Occipital lobe (tissue), 2 donors: ENCODE results near the gene RAB2B. TPM values are rescaled to one million over a fixed set of nuclear protein-coding genes. Genes with fewer than 3 reads are reported as not detected.
A peak's percentile ranks its signal among the peaks of the same experiment; 100 is the strongest.
"Not testable (repeated sequence)": the region's sequence is repeated elsewhere in the genome, so short reads cannot be mapped to it uniquely, and the experiment has no call there.

Source experiments
- DNase-seq: peaks from one replicate; lab custom pipeline; 2025; lab: John Stamatoyannopoulos, UW
- total RNA-seq: library from RNA; depleted of rRNA; stranded (reverse); fragments of >200 nt; gene quantifications from one replicate; pipeline ENCODE4 v1.2.3, GENCODE V29; 2014

RAB2B gene
- total RNA-seq, 1 donor from 2014 or later: 48.0 TPM

DNA sequence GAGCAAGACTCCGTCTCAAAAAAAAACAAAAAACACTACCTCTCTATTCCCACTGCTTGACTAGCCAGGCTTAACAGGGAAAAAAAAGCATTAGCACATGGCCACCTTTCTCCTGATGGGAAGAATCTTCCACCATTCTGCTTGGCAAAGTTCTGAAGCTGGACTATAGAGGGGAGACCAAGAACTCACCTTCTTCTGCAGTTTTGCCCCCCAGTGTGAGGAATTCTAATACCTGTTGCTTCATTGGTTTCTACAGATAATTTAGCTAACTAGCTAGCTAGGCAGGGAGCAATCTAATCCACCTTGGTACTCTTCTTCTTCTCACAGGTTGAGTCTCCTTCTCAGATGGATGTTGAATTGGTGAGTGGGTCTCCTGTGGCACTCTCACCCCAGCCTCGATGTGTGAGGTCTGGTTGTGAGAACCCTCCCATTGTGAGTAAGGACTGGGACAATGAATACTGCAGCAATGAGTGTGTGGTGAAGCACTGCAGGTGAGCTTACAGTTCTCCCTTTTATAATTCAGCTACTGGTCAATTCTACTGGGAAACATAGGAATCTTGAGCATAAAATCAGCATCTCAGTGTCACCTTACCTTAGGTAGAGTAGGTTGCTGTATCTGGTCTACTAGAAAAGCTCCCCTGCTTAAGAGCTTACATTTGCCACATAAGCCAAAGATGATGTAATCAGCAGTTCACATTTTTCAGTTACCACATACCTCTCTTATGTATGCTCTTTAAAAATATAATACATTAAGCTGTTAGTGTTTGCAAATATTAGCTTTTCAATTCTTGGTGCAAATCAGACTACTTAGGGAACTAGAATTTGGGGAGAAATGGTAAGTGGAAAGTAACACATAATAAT lies 18.4 kb upstream of the RAB2B start:
- no peak for DNase-seq

DNA sequence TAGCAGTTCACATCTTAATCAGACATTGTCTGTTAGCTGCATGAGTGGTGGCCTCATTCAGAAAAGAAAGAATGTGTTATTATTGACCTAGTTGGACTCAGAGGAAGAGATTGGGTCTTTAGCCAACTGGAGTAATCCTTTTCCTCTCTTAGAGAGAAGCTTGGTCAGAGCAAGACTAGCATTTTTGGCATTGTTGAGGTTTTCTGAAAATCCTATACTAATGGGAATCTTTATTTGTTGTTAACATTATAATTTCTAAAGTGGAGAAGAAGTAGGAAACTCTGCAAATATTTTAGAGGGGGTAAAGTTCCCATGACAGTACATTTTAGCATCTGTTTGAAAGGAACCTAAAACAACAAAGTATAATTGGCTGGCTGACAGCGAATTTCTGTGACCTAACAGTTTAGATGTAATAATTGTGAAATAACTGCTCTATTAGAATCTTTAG lies 9.9 kb upstream of the RAB2B start:
- no peak for DNase-seq

DNA sequence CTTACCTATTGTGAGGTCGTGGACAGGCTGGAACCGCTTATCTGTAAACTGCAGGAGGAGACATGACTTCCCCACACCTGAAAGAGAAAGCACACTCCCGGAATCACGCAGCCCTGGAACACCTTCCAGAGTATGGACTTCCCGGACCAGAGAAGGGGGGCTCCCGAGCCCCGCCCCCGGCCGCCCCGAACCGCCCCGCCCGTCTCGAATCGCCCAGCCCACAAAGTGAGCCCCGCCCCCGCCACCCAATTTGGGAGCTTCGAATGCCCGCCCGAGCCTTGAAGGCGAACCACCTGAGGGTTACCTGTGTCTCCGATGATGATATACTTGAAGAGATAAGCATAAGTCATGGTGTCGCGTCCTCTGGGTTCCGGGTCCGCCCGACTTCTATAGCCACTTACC lies 235 bp downstream of the RAB2B start:
- peak; percentile 89 for DNase-seq

DNA sequence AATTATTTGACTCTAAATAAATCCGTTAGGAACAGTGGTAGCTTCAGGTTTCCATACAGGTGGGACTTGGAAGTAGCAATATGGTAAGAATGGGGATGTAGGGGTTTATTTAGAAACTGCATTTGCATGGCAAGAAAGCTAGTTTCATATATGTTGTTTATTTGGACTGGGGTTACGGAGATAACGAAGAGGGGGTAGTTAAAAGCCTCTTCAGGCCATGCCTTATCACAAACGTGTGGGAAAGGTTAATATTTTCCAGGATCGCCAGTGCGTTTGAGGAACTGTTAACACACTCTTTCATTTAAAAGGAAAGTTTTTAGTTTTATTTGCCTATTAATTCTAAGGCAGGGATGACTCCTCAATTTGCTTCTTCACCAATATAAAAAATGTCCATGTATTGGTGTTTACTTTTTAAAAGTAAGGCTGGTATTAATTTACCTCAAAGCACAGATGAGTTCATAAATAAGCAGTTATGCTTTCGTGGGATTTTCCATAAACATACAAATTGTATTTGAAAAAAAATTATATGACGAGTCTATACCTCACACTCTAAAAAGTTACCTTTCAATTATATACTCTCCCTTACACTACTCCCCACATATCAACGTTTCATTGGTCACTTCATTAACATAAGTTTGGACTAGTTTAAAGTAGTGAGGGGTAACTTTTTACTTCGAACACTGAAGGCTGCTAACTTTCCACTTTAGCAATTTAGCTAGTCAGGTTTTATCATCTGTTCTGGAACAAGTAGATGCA lies 814 bp downstream of the RAB2B start:
- DNase-seq: no peak

DNA sequence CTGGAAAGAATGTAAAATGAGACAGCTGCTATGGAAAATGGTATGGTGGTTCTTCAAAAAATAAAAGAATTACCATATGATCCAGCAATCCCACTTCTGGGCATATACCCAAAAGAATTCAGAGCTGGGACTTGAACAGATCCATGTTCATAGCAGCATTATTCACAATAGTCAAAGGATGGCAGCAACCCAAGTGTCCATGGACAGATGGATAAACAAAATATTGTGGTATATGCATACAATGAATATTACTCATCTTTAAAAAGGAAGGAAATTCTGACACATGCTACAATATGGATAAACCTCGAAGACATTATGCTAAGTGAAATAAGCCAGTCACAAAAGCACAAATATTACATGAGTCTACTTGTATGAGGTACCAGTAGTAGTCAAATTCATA lies 9.1 kb downstream of the RAB2B start:
- no peak for DNase-seq

DNA sequence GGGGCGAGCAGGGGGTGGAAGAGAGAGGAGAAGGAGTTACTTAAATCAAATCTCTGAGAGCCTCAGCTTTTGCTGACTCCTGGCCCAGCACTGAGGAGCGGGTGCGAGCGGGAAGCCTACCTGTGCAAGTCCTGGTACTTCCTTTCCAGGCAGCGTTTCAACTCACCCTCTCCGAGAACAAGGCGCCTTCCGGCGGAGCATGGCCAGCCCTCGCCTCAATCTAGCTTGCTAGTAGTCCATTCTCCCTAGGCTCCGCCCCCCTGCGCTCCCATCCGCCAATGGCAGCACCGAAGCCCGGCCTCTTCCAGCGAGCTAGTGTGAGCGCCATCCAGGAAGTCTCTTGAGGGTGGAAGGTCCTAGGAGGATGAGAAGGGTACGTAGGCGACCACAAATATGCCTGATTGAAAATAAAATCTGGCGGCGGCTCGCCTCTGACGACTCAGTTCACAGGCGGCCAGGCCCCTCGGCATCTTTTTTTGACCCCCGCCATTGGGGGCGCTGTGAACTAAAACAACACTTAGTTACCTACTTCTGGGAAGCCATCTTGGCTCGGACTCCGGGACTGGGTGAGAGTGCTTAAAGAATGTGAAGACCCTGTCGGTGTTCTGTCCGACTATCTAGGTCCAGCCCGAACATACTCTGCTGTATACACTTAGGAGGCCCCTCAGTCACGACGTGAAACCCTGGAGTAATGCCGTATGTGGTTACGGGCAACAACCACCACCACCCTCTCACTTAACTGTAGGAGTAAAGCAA lies 20.7 kb downstream of the RAB2B start, which contains the start of gene CHD8:
Gene CHD8 (minus strand): TSS at position 212 of the 756 bp plus-strand sequence. CDS start 24,480 bp downstream, outside the sequence.
- peak; percentile 100 for DNase-seq

DNA sequence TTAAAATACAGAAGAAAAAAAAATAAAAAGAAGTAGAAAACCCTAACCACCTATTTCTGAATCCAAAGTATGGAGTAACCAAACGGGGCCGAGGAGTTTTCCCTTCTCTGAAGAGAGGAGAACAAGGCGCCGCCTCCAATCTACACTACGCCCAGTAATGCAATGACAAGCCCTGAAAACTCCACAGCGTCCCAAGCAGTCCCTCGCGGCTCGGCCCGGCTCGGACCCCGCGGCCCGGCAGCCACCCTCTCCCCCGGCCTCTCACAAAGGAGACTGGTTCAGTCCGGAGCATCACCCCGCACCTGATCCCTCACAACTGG lies 21.2 kb downstream of the RAB2B start:
- no peak for DNase-seq

DNA sequence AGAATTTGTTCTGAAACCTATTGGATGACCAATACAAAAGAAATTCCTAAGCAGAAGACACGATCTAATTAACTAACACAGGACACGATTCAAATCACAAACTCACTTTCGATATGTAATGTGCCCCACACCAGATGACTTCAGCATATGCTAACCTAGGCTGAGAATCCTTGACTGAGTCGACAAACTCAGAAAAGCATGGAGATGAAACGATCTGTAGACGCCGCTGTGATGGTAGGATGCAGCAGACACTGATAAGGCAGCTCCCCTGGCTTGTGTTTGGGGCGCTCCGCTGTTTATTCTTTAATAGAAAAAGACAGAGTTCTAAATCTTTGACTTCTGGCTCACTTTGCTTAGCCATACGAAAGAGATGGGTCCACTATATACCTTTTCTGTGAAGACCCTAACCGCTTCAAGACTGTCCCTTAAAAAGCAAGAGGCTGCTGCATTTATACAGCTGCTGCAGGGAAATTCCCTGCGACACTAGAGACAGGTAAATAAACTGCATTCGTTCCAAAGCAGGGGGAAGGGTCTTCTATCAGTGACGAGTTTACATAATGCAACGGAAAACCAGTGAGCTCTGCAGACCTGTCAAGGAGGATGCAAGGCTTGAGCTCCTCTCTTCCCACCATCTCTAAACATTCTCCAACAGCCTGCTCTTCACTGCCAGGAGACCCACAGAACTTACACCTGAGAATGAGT lies 21.8 kb downstream of the RAB2B start:
- no peak for DNase-seq

DNA sequence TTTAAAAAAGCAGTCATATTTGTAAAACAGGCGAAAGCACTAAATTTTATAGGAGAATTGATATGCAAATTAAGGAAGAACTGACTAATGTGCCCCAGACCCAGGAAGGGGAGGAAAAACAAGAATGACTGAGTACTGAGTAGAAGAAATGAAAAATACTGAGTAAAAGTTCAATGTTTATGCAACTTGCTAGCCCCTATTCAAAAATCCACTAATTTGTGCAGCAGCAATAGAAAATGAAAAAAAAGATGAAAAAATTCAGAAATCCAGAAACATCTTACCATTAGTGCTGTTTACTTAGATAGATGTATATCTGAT lies 26.9 kb downstream of the RAB2B start:
- DNase-seq: no peak

DNA sequence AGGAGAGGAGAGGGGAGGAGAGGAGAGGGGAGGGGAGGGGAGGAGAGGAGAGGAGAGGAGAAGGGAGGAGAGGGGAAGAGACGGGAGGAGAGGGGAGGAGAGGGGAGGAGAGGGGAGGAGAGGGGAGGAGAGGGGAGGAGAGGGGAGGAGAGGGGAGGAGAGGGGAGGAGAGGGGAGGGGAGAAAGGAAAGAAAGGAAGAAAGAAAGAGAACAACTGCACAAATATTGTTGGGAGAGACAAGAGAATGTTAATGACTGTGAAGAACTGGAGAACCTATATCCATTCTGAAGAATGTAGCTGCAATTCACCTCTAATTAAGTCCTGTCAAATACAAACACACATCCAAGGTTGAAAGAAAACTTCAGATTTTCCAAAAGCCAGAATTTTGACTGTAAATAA lies 34.1 kb downstream of the RAB2B start:
- DNase-seq: not testable (repeated sequence)

DNA sequence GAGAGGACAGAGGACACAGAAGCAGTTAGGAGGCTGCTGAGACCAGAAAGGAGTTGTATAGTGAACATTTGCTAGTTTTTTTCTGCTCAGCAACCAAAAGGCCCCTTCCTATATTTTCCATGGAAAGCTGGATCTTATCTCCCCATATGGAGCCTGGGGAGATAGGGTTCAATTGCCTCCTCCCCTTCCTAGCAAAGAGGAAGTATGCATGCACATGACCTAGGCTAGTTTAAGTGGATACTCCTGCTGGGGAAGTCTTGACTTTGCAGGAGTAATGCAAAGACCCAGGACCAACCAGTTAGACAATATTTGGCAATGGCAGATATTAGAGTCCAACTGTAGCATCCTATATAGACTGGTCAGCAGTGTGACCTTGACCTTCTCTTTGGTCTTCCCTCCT lies 35.9 kb downstream of the RAB2B start:
- no peak for DNase-seq

DNA sequence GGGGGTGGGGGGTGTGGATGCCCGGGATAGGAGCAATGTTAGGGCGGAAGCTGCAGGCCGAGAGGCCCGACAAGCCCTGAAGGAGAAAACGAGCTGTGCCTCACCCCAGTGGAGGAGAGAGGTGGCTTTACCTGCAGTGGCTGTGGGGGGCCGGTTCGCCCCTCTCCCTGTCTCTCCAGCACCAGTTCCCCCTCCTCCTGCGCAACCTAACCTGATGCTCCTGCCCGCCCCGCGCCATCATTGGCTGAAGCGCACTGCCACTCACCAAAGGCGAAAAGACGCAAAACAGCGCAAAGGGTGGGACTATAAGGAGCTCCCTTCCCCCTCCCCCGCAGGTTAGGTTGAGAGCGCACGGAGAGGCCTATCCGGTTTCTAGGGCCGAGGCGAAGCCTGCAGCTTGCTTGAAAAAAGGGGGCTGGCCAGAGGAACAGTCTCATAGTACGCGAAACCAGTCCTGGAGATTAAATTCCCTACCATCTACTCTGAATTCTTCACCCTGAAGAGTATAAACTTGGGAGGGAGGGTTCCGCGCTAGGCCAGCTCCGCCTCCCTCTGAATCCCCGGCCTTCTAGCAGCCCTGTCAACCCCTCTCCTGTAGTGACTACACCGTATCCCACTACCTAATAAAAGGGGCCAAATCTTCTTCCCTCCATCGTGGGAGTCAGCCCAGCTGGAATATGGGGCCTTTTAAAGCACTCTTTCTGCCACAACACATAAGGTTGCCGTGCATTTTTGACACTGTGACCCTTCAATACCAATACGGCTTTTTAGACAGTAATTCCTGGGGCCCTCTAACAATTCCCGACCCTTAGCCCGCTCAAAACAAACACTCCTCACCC lies 39.5 kb downstream of the RAB2B start:
- DNase-seq: peak; percentile 99

DNA sequence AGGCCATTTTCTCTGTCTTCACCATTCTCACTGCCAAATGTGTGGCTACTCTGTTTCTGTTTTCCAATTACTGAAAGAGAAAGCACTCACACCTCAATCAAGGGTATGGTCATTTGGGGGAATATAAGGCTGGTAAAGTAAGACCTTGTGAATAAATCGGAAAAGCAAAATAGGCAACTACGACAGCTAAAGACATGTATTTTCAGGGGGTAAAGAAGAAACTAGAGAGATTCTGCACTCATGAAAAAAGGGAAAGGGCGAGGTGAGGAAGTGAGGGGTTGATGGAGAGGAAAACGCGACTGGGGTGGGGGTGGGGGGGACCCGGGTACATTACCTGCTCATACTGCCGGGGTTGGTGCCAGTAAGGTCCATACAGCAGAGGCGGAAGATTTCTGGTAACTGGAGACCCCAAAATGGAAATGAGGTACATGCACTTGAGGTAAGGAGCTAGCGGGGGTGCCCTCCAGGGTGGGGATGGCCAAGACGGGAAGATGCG lies 40.1 kb downstream of the RAB2B start:
- DNase-seq: no peak

DNA sequence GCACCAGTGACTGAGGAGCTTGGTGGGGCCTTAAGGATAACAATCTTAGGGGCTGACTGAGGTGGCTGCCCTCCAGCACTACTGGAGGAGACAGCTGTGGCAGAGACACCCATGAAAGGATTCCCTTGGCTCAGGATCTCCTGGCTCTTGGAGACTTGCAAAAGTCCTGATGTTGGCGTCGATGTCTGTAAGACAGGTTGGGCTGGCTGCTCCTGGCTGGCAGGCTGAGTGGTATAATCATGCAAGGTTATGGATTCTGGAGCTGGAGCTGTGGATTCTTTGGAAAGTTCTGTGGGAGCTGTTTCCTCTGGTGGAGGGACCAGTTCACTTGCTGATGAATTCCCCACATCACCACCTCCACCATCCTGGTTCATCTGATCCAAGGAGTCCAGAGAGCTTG lies 45.6 kb downstream of the RAB2B start:
- DNase-seq: no peak

DNA sequence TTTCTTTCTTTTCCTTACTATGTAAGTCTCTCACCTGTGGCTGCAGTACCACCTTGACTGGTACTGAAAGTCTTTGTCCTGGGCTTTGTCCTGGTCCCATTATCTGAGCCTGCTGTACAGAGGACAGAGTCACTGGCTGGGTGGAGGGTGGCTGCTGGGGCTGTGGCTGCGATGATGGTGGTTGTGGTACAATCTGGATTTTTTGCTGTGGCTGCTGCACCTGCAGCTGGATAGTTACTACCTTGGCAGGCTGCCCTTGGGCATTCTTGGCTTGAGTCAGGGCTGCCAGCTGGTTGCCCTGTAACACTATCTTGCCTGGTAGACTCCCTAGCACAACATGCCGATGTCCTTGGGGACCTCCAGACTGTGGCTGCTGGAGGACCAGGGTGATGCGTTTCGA lies 47.8 kb downstream of the RAB2B start:
- no peak for DNase-seq

DNA sequence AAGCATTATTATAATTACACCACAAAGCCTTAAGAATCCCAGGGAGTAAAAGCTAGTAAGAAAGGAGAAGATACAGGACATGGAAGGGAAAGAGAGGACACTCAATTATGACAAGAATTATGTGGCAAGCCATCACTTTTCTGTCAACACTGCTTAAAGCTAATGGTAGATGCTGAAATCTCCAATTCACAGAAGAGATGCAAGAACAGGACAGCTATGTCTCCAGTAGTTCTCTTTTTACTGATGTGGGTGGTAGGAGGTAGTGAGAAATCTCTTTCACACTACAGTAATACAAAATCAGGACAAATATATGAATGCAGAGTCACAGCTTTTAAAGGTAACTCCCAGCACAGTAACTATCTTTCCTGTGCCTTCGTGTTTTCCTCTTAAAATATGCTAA lies 50.1 kb downstream of the RAB2B start:
- DNase-seq: no peak

DNA sequence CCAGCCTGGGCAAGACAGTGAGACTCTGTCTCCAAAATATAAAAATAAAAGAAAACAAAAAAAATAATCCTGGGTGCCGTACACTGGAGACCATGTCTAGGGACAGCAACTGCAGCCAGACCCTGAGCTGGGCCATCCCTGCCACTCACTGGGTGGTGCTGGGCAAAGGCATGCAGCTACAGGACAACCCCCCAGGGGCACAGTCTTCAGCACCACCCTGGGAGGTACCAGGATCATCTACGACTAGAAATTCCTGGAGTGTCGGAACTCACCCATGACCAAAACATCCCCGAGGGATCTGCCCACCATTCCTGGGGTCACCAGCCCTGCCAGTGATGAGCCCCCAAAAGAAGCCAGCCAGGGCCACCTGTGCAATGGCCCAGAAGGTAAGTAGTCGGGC lies 57.2 kb downstream of the RAB2B start:
- DNase-seq: no peak

DNA sequence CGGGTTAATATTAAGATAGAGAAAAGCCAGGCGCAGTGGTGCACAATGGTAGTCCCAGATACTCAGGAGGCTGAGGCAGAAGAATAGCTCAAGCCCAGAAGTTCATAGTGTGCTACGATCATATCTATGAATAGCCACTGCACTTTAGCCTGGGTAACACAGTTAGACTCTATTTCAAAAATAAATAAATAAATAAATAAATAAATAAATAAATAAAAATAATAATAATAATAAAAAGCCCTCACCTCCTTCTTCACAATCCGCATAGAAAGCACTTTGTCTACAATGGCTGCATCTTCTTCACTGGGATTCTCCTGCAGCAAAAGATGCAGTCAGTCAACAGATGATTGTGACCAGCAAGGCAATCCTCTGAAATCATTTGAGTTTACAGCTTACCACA lies 61.4 kb downstream of the RAB2B start:
- DNase-seq: no peak

DNA sequence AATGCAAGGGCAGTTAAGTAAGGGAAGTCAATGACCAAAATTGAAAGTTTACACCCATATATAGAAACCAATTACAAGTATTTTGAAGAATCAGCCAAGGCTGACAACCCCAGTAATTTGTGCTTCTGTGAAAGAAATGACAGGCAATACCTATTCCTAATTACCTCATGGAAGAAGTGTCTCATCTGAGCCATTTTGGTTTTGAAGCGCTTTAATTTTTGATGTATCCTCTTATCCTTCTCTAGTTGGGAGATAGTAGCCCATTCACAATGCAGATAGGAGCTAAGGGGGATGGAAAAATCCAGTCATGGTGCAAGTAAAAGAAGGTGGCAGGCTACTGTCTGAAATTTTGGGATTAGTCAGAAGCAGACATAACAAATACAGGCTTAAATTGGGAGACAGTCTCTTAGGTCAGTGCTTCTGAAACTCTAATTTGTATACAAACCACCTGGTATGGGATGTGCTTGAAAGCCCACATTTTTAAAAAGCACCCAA lies 62.6 kb downstream of the RAB2B start:
- DNase-seq: no peak
